ENCODE data around the gene XRCC3. TPM values are rescaled to one million over a fixed set of nuclear protein-coding genes. Genes with fewer than 3 reads are reported as not detected.

Gene XRCC3
- polyA plus RNA-seq, 3 donors = 0.66 to 8.1 (median 2.0) TPM

DNA sequence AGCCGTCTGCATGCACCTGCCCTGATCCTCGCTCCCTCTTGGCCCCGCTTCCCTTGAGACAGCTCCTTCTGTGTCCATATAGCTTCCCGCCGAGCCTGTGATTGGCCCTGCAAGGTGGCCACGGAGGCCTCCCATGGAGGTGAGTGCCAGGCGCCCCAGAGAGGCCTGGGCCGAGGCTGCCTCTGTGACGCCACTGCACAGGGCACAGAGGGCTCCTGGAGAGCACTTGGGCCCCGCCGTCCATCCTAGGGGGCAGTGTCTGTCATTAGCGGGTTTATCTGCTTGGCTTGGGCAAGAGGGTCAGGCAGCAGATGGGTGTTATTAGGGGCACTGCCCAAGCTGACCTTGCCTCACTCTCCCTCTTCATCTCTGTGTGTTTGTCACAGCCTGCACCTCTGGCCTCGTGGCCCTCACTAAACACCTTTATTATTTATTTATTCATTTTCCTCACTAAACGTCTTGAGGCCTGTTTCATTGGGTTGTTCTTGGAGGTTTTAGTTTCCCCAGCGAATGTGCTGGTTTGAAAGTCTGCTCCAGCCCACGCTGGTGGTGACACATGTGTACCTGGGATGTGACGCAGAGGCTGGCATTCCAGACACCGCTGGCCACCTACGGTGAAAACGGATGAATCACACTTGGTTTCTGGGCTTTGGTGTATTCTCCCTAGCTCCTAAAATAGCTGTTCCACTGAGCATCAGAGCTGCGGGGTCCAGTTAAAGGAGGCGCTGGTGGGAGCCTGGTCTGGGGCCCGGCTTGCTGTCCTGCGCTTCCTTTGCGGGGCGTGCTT is 6.3 kb upstream of the XRCC3 start:
- Histone ChIP-seq H3K36me3 (replicated peaks in 1 of 2; ENCODE audit: control insufficient read depth in 1 of 2, insufficient read depth in 2 of 2, low read length in 2 of 2) (peaks cover 4 to 13% of the 10 kb centered on the region in 2 donors), H4K20me1 (ENCODE audit: insufficient read depth, low read length) (peaks cover 56% of the 10 kb centered on the region), H3K9me3 (replicated peaks in 1 of 2; ENCODE audit: control insufficient read depth in 1 of 2, insufficient read depth in 1 of 2, low read length in 2 of 2) (no peaks in the 10 kb centered on the region), H3K27ac (ENCODE audit: low read depth in 1 of 2, low read length in 2 of 2) (no peak overlapping the region), H3K4me2 (replicated peaks; ENCODE audit: extremely low read depth, low read length, poor library complexity, severe bottlenecking) (no peak overlapping the region), H2AFZ (ENCODE audit: insufficient read depth, low read depth, low read length, poor library complexity, severe bottlenecking) (no peak overlapping the region), H3K4me3 (replicated peaks in 1 of 3; ENCODE audit: low read depth in 2 of 3, low read length in 3 of 3) (no peak overlapping the region), H3K27me3 (ENCODE audit: control insufficient read depth in 2 of 2, insufficient read depth in 2 of 2, low read length in 2 of 2) (no peaks in the 10 kb centered on the region), H3K79me2 (ENCODE audit: insufficient read depth, low read length) (peaks cover 26% of the 10 kb centered on the region), H3K4me1 (ENCODE audit: control insufficient read depth in 1 of 2, insufficient read depth in 2 of 2, low read length in 2 of 2) (peaks cover 5% of the 10 kb centered on the region in 2 donors), H3K9ac (ENCODE audit: insufficient read depth, low read length, poor library complexity, severe bottlenecking) (no peak overlapping the region)
- no peak for TF ChIP-seq CTCF (IDR thresholded peaks at IDR 0.05)
- Mint-ChIP-seq H3K4me3 (no peak overlapping the region), H3K4me1 (peaks cover 13% of the 10 kb centered on the region), H3K27me3 (ENCODE audit: low read depth in 3 of 3) (peaks cover 0 to 2% (median 0%) of the 10 kb centered on the region in 3 donors), H3K36me3 (peaks cover 13 to 26% of the 10 kb centered on the region in 2 donors), H3K9me3 (no peaks in the 10 kb centered on the region), H3K27ac (no peak overlapping the region)
- intact Hi-C loops (cut with micrococcal nuclease) = no loop called here
- no peak for DNase-seq
- WGBS (ENCODE audit: insufficient coverage) = 94% methylated on average over 19 of the region's 26 CpGs

DNA sequence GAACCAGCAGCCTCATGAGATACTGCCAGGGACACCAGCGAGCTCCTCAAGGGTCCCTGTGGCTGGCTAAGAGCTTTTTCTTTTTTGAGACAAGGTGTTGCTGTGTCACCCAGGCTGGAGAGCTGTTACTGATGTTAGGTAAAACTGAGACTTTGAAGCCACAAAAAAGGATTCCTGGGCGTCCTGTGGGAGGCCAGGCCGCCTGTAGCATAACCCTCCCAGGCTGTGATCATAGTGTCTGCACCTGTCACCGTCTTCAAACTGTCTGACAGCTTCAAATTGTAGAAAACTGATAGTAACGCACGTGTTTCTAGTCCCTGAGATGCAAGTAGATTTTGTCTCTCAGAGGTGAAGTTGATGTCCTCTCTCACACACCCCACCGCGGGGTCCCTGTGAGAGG is 4.5 kb upstream of the XRCC3 start:
- intact Hi-C loops (cut with micrococcal nuclease) = loop anchor here in 1 of 2 donors (5.0 kb wide), 1 partner anchor 92 kb away; the partner anchor contains the start of gene KLC1
- Mint-ChIP-seq H3K36me3 (peaks cover 12 to 15% of the 10 kb centered on the region in 2 donors), H3K4me1 (peaks cover 15% of the 10 kb centered on the region), H3K27me3 (ENCODE audit: low read depth in 3 of 3) (peaks cover 0 to 2% (median 0%) of the 10 kb centered on the region in 3 donors), H3K4me3 (no peak overlapping the region), H3K9me3 (no peaks in the 10 kb centered on the region), H3K27ac (no peak overlapping the region)
- Histone ChIP-seq H3K9me3 (replicated peaks in 1 of 2; ENCODE audit: control insufficient read depth in 1 of 2, insufficient read depth in 1 of 2, low read length in 2 of 2) (no peaks in the 10 kb centered on the region), H3K4me2 (replicated peaks; ENCODE audit: extremely low read depth, low read length, poor library complexity, severe bottlenecking) (no peak overlapping the region), H3K4me3 (replicated peaks in 1 of 3; ENCODE audit: low read depth in 2 of 3, low read length in 3 of 3) (no peak overlapping the region), H3K9ac (ENCODE audit: insufficient read depth, low read length, poor library complexity, severe bottlenecking) (no peak overlapping the region), H3K27ac (ENCODE audit: low read depth in 1 of 2, low read length in 2 of 2) (no peak overlapping the region), H3K36me3 (replicated peaks in 1 of 2; ENCODE audit: control insufficient read depth in 1 of 2, insufficient read depth in 2 of 2, low read length in 2 of 2) (peaks cover 0 to 4% of the 10 kb centered on the region in 2 donors), H3K79me2 (ENCODE audit: insufficient read depth, low read length) (peaks cover 32% of the 10 kb centered on the region), H3K27me3 (ENCODE audit: control insufficient read depth in 2 of 2, insufficient read depth in 2 of 2, low read length in 2 of 2) (no peaks in the 10 kb centered on the region), H3K4me1 (ENCODE audit: control insufficient read depth in 1 of 2, insufficient read depth in 2 of 2, low read length in 2 of 2) (peaks cover 10 to 15% of the 10 kb centered on the region in 2 donors), H4K20me1 (ENCODE audit: insufficient read depth, low read length) (peaks cover 52% of the 10 kb centered on the region), H2AFZ (ENCODE audit: insufficient read depth, low read depth, low read length, poor library complexity, severe bottlenecking) (no peak overlapping the region)
- WGBS (ENCODE audit: insufficient coverage) = 96% methylated on average over 6 of the region's 8 CpGs
- TF ChIP-seq CTCF (IDR thresholded peaks at IDR 0.05) = no peak
- DNase-seq = no peak
